Endodermal cell (in vitro differentiated cells): ENCODE results near the gene PANK1. TPM values are rescaled to one million over a fixed set of nuclear protein-coding genes. Genes with fewer than 3 reads are reported as not detected.

ENCODE experiments used
- DNase-seq: peaks from one replicate; pipeline ENCODE4 v3.0.0-alpha.2; 2017
- H3K27ac ChIP-seq: 2 replicates; pipeline ENCODE4 v1.5.1; 2013; ENCODE audit warnings: mild to moderate bottlenecking, low read depth, low read length, moderate library complexity
- H3K27me3 ChIP-seq: 2 replicates; pipeline ENCODE4 v1.6.1; 2013; ENCODE audit warnings: mild to moderate bottlenecking, low read length, moderate library complexity; ENCODE audit not compliant: insufficient read depth, control insufficient read depth, poor library complexity, severe bottlenecking
- H3K36me3 ChIP-seq: 2 replicates; pipeline ENCODE4 v1.7.0; 2013; ENCODE audit warnings: mild to moderate bottlenecking, low read length, moderate library complexity; ENCODE audit not compliant: control insufficient read depth, insufficient read depth
- H3K4me1 ChIP-seq: one replicate; pipeline ENCODE4 v1.7.0; 2013; ENCODE audit warnings: low read length; ENCODE audit not compliant: control insufficient read depth, insufficient read depth
- H3K4me3 ChIP-seq: 2 replicates; pipeline ENCODE4 v1.5.1; 2013; ENCODE audit warnings: mild to moderate bottlenecking, low read length, moderate library complexity
- H3K9ac ChIP-seq: 2 replicates; pipeline ENCODE4 v1.6.1; 2013; ENCODE audit warnings: mild to moderate bottlenecking, low read length, moderate library complexity; ENCODE audit not compliant: poor library complexity, severe bottlenecking; ENCODE audit errors: extremely low read depth
- H3K9me3 ChIP-seq: 2 replicates; pipeline ENCODE4 v1.6.1; 2013; ENCODE audit warnings: mild to moderate bottlenecking, low read length, moderate library complexity; ENCODE audit not compliant: control insufficient read depth
- H3K27ac Mint-ChIP-seq: 2 replicates; pipeline ENCODE4 v1.8.0; 2020; ENCODE audit warnings: mixed read lengths
- H3K27me3 Mint-ChIP-seq: 2 replicates; pipeline ENCODE4 v1.8.0; 2021; ENCODE audit warnings: mild to moderate bottlenecking, mixed read lengths; ENCODE audit not compliant: insufficient read depth
- H3K36me3 Mint-ChIP-seq: 2 replicates; pipeline ENCODE4 v1.8.0; 2020; ENCODE audit warnings: low read depth, mixed read lengths
- H3K4me1 Mint-ChIP-seq: 2 replicates; pipeline ENCODE4 v1.8.0; 2020; ENCODE audit warnings: mixed read lengths
- H3K4me3 Mint-ChIP-seq: 2 replicates; pipeline ENCODE4 v1.8.0; 2020; ENCODE audit warnings: mild to moderate bottlenecking, moderate library complexity, mixed read lengths
- H3K9me3 Mint-ChIP-seq: 2 replicates; pipeline ENCODE4 v1.8.0; 2020; ENCODE audit warnings: mild to moderate bottlenecking, mixed read lengths
- CTCF ChIP-seq: fragments of 200-600 bp; sonication (generic); conservative IDR thresholded peaks from 2 replicates; pipeline ENCODE4 v1.5.0; 2021; ENCODE audit warnings: antibody characterized with exemption, mild to moderate bottlenecking
- WGBS, 2 experiments: methylation state at CpG; one replicate each; pipeline versions ENCODE4 v1.1.5 to v1.1.7; 2013; ENCODE audit warnings: missing lambda C conversion rate in 2 of 2, mixed read lengths in 1 of 2; ENCODE audit not compliant: insufficient coverage in 1 of 2, insufficient read length in 1 of 2; 5-methylcytosine and 5-hydroxymethylcytosine counted together
- total RNA-seq, 2 donors: library from RNA; stranded (reverse); fragmentation: NEBNext Ultra II Directional in 1 of 2; extraction: Animal tissue kit (Norgen Biotek cat#: 25700) in 1 of 2; gene quantifications; 2 replicates in 1 of 2; 3 replicates in 1 of 2; pipeline ENCODE4 v1.2.1, GENCODE V29; 2021

PANK1 gene
- total RNA-seq, 2 donors from 2014 or later = 23.4 to 28.8 TPM

- H3K36me3 Mint-ChIP-seq = no peaks in the 10 kb centered on the region
- no peak for TF ChIP-seq CTCF
- Histone ChIP-seq H3K27ac (peak overlapping the region; percentile 93), H3K27me3 (no peaks in the 10 kb centered on the region), H3K9me3 (peaks cover 6% of the 10 kb centered on the region), H3K36me3 (no peaks in the 10 kb centered on the region), H3K4me1 (peaks cover 10% of the 10 kb centered on the region), H3K4me3 (peak overlapping the region; percentile 97), H3K9ac (no peak overlapping the region)
- peak overlapping the region; percentile 91 for H3K27ac Mint-ChIP-seq
- DNase-seq = peak; percentile 51
- H3K9me3 Mint-ChIP-seq = peaks cover 4% of the 10 kb centered on the region
- no peak overlapping the region for H3K4me3 Mint-ChIP-seq
- 51 to 62% methylated on average over 5 to 6 of the region's 6 CpGs for WGBS, 2 experiments
- H3K4me1 Mint-ChIP-seq = peaks cover 31% of the 10 kb centered on the region
- H3K27me3 Mint-ChIP-seq = no peaks in the 10 kb centered on the region
Observed at GRCh38 chr10:89645742-89646172, 715 bp upstream of the PANK1 start.

- no peaks in the 10 kb centered on the region for H3K36me3 Mint-ChIP-seq
- DNase-seq = no peak
- peak overlapping the region; percentile 93 for H3K27ac ChIP-seq
- peak; percentile 17 for TF ChIP-seq CTCF
- H3K27me3 ChIP-seq = no peaks in the 10 kb centered on the region
- WGBS, 2 experiments = 0% methylated on average over 35 of the region's 35 CpGs; no CpG with 5 or more reads in 1 of the 2 experiments
- peaks cover 10% of the 10 kb centered on the region for H3K4me1 ChIP-seq
- no peaks in the 10 kb centered on the region for H3K36me3 ChIP-seq
- peak overlapping the region; percentile 54 for H3K9ac ChIP-seq
- peaks cover 4% of the 10 kb centered on the region for H3K9me3 Mint-ChIP-seq
- H3K27me3 Mint-ChIP-seq = no peaks in the 10 kb centered on the region
- H3K4me3 ChIP-seq = peak overlapping the region; percentile 97
- H3K4me1 Mint-ChIP-seq = peaks cover 31% of the 10 kb centered on the region
- no peak overlapping the region for H3K4me3 Mint-ChIP-seq
- H3K9me3 ChIP-seq = peaks cover 6% of the 10 kb centered on the region
- H3K27ac Mint-ChIP-seq = no peak overlapping the region
Observed at GRCh38 chr10:89644691-89644966, 413 bp downstream of the PANK1 start.

GRCh38 chr10:89643812-89644690 lies 991 bp downstream of the PANK1 start:
- peak overlapping the region; percentile 54 for H3K9ac ChIP-seq

More at GRCh38 chr10:89643812-89644690, 991 bp downstream of the PANK1 start:
- no peaks in the 10 kb centered on the region for H3K27me3 ChIP-seq
- peak overlapping the region; percentile 93 for H3K27ac ChIP-seq
- 0% methylated on average over 18 to 49 of the region's 49 CpGs for WGBS, 2 experiments
- peak; percentile 94 for DNase-seq
- TF ChIP-seq CTCF = peak; percentile 46
- Mint-ChIP-seq H3K9me3 (no peaks in the 10 kb centered on the region), H3K4me3 (no peak overlapping the region), H3K27ac (no peak overlapping the region), H3K27me3 (no peaks in the 10 kb centered on the region), H3K36me3 (no peaks in the 10 kb centered on the region), H3K4me1 (peaks cover 31% of the 10 kb centered on the region)
- no peaks in the 10 kb centered on the region for H3K36me3 ChIP-seq
- H3K4me3 ChIP-seq = peak overlapping the region; percentile 97
- H3K4me1 ChIP-seq = peaks cover 10% of the 10 kb centered on the region
- peaks cover 3% of the 10 kb centered on the region for H3K9me3 ChIP-seq
